Measurements from ENCODE around the gene SCIN. TPM values are rescaled to one million over a fixed set of nuclear protein-coding genes. Genes with fewer than 3 reads are reported as not detected.

SCIN gene
- total RNA-seq, 4 donors from 2014 or later: 0.32 to 1.0 (median 0.66) TPM

DNA sequence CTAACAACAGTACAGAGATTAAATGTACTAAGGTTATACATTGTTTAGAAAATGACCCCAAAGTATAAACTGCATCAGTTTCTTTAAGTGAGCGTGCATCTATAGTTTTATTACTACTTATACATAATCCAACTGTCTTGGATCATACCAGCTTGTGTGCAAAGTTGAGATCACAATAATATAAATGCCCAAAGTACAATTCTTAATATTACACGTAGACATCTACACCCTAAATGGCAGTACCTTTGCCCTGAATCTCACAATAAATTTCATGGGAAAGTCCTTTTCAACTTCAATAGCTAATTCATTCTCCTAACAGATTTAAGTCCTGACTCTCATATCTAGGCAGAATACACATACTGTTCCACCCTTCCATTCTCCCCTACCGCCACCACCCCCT, 11.8 kb downstream of the SCIN start:
- no peak overlapping the region for H3K4me3 ChIP-seq
- WGBS: 87% methylated on average over 3 of the region's 3 CpGs
- H3K27ac ChIP-seq (replicated peaks in 1 of 4): no peak overlapping the region
- no peaks in the 10 kb centered on the region for H3K4me1 ChIP-seq
- intact Hi-C loops (cut with DNase I): no loop called here
- no peaks in the 10 kb centered on the region for H3K36me3 ChIP-seq
- TF ChIP-seq POLR2AphosphoS5 (IDR thresholded peaks at IDR 0.05) (no peak), POLR2A (IDR thresholded peaks at IDR 0.05; ENCODE audit: low read depth) (no peak), EP300 (IDR thresholded peaks at IDR 0.05) (no peak)
- TF ChIP-seq, protein P1, sequence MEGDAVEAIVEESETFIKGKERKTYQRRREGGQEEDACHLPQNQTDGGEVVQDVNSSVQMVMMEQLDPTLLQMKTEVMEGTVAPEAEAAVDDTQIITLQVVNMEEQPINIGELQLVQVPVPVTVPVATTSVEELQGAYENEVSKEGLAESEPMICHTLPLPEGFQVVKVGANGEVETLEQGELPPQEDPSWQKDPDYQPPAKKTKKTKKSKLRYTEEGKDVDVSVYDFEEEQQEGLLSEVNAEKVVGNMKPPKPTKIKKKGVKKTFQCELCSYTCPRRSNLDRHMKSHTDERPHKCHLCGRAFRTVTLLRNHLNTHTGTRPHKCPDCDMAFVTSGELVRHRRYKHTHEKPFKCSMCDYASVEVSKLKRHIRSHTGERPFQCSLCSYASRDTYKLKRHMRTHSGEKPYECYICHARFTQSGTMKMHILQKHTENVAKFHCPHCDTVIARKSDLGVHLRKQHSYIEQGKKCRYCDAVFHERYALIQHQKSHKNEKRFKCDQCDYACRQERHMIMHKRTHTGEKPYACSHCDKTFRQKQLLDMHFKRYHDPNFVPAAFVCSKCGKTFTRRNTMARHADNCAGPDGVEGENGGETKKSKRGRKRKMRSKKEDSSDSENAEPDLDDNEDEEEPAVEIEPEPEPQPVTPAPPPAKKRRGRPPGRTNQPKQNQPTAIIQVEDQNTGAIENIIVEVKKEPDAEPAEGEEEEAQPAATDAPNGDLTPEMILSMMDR (IDR thresholded peaks at IDR 0.05): no peak
- no peak for DNase-seq (ENCODE audit: extremely low spot score)
- no peaks in the 10 kb centered on the region for H3K27me3 ChIP-seq
- H3K9me3 ChIP-seq: no peaks in the 10 kb centered on the region

DNA sequence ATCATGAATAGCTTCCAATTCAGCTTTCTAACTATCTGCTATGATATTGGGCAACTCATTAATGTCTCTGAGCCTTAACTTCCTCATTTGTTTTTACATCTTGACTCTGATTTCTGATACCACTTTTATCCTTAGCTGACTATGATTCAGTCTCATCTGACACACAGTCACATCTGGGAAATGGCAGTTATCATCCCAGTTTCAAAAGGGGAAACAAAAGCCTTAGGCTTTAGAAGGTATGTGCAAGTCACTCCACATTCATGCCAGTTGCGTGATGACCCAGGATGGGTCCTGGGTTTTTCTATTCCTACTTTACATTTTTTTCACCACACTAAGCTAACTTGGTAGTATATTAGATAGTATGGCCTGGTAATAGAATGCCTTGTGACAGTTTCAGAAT, 12.7 kb downstream of the SCIN start:
- no peak for TF ChIP-seq POLR2AphosphoS5 (IDR thresholded peaks at IDR 0.05)
- TF ChIP-seq, protein P1 (IDR thresholded peaks at IDR 0.05): no peak
- TF ChIP-seq POLR2A (IDR thresholded peaks at IDR 0.05; ENCODE audit: low read depth): no peak
- TF ChIP-seq EP300 (IDR thresholded peaks at IDR 0.05): no peak
- Histone ChIP-seq H3K4me1 (no peaks in the 10 kb centered on the region), H3K36me3 (no peaks in the 10 kb centered on the region), H3K27ac (replicated peaks in 1 of 4) (no peak overlapping the region), H3K27me3 (no peaks in the 10 kb centered on the region), H3K4me3 (no peak overlapping the region), H3K9me3 (no peaks in the 10 kb centered on the region)
- intact Hi-C loops (cut with DNase I): no loop called here
- no peak for DNase-seq (ENCODE audit: extremely low spot score)
- 88% methylated on average over 1 of the region's 1 CpG for WGBS

DNA sequence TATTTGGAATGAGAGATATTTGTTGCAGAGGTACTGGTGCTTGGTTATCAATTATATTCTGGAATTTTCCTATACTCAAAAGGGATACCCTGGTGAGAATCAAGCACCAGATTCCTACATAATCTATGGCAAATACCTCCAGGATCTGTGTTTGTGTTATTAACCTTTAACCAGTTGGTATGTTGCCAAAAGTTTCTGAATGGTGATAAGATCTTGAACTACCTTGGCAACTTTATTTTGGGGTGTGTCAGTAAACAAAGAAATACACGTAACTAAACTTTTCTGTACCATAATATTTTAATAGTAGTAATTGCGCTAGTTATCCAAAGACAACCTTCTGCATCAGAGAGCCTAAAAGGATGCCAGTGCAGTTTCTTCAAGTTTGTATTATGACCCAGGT, 13.4 kb downstream of the SCIN start:
- TF ChIP-seq POLR2A (IDR thresholded peaks at IDR 0.05; ENCODE audit: low read depth) (no peak), POLR2AphosphoS5 (IDR thresholded peaks at IDR 0.05) (no peak), EP300 (IDR thresholded peaks at IDR 0.05) (no peak)
- TF ChIP-seq, protein P1 (IDR thresholded peaks at IDR 0.05): no peak
- no peaks in the 10 kb centered on the region for H3K9me3 ChIP-seq
- intact Hi-C loops (cut with DNase I): no loop called here
- DNase-seq (ENCODE audit: extremely low spot score): no peak
- H3K27me3 ChIP-seq: no peaks in the 10 kb centered on the region
- H3K4me3 ChIP-seq: no peak overlapping the region
- H3K36me3 ChIP-seq: no peaks in the 10 kb centered on the region
- H3K27ac ChIP-seq (replicated peaks in 1 of 4): no peak overlapping the region
- WGBS: 90% methylated on average over 2 of the region's 2 CpGs
- H3K4me1 ChIP-seq: no peaks in the 10 kb centered on the region

DNA sequence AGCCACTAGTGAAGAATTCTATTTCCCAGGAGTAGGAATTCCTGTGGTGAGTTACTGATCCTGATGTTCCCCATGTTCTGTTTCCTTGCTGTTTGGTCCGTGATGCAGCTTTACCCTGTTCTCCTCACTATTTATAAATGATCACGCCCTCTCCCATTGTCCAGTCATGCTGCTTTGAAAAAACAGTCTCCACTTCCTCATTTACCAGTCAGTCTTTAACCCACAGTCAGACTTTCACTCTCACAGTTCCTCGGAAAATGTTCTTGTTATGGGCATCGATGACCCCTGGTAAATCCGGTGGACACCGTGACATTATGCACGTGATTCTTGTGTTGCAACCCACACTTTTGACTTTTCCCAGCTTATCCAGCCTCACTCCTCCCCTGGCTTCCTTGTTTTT, 14.4 kb downstream of the SCIN start:
- WGBS: 77% methylated on average over 7 of the region's 7 CpGs
- no peak overlapping the region for H3K4me3 ChIP-seq
- TF ChIP-seq POLR2A (IDR thresholded peaks at IDR 0.05; ENCODE audit: low read depth) (no peak), EP300 (IDR thresholded peaks at IDR 0.05) (no peak), POLR2AphosphoS5 (IDR thresholded peaks at IDR 0.05) (no peak)
- TF ChIP-seq, protein P1 (IDR thresholded peaks at IDR 0.05): no peak
- H3K27ac ChIP-seq (replicated peaks in 1 of 4): no peak overlapping the region
- no peaks in the 10 kb centered on the region for H3K36me3 ChIP-seq
- no peak for DNase-seq (ENCODE audit: extremely low spot score)
- H3K9me3 ChIP-seq: no peaks in the 10 kb centered on the region
- H3K27me3 ChIP-seq: no peaks in the 10 kb centered on the region
- H3K4me1 ChIP-seq: no peaks in the 10 kb centered on the region
- intact Hi-C loops (cut with DNase I): no loop called here

DNA sequence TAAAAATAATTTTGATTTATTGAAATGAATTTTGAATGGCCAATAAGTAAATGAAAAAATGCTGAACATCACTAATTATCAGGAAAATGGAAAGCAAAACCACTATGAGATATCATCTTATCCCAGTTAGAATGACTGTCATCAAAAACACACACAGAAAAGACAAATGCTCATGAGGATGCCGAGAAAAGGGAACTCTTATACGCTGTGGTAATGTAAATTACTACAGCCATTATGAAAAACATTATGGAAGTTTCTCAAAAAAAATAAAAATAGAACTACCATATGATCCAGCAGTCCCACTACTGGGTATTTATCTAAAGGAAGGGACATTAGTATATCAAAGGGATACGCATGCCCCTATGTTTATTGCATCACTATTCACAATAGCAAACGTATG, 15.8 kb downstream of the SCIN start:
- H3K27ac ChIP-seq (replicated peaks in 1 of 4): no peak overlapping the region
- no peaks in the 10 kb centered on the region for H3K9me3 ChIP-seq
- H3K4me3 ChIP-seq: no peak overlapping the region
- no peaks in the 10 kb centered on the region for H3K4me1 ChIP-seq
- H3K36me3 ChIP-seq: no peaks in the 10 kb centered on the region
- 78% methylated on average over 4 of the region's 4 CpGs for WGBS
- DNase-seq (ENCODE audit: extremely low spot score): no peak
- H3K27me3 ChIP-seq: no peaks in the 10 kb centered on the region
- TF ChIP-seq, protein P1 (IDR thresholded peaks at IDR 0.05): no peak
- TF ChIP-seq EP300 (IDR thresholded peaks at IDR 0.05): no peak
- intact Hi-C loops (cut with DNase I): no loop called here

Measured in esophagus muscularis mucosa (tissue), 4 donors.